ENCODE data around the gene STEAP1B. TPM values are rescaled to one million over a fixed set of nuclear protein-coding genes. Genes with fewer than 3 reads are reported as not detected.

The STEAP1B gene
- total RNA-seq, 1 donor, result 31.8 TPM

DNA sequence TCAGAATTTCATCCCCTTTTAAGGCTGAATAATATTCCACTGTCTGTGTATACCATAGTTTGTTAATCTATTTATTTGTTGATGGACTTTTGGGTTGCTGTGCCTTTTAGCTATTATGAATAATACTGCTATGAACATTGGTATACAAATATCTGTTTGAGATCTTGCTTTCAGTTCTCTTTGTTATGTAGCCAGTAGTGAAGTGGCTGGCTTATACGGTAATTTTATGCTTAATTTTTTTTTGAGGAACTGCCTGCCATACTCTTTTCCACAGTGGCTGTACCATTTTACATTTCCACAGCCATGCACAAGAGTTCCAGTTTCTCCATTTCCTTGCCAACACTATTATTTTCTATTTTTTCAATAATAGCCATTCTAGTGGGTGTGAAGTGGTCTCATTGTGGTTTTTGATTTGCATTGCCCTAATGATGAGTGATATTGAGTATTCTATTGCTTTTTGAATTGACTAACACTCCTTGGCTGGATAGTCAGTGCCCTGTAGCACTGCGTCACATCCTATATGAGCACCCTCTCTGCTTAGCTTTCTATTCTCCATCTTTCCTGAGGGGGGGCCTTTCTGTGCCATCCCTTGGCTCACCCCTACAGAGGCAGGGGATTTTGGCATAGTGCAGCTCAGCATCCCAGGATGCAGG lies 113.7 kb downstream of the STEAP1B start:
- TF ChIP-seq, protein P1, sequence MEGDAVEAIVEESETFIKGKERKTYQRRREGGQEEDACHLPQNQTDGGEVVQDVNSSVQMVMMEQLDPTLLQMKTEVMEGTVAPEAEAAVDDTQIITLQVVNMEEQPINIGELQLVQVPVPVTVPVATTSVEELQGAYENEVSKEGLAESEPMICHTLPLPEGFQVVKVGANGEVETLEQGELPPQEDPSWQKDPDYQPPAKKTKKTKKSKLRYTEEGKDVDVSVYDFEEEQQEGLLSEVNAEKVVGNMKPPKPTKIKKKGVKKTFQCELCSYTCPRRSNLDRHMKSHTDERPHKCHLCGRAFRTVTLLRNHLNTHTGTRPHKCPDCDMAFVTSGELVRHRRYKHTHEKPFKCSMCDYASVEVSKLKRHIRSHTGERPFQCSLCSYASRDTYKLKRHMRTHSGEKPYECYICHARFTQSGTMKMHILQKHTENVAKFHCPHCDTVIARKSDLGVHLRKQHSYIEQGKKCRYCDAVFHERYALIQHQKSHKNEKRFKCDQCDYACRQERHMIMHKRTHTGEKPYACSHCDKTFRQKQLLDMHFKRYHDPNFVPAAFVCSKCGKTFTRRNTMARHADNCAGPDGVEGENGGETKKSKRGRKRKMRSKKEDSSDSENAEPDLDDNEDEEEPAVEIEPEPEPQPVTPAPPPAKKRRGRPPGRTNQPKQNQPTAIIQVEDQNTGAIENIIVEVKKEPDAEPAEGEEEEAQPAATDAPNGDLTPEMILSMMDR (IDR thresholded peaks at IDR 0.05; ENCODE audit: extremely low read depth, low read depth, low read length), result no peak
- DNase-seq (ENCODE audit: insufficient read length, low spot score, missing footprints), result no peak
- Histone ChIP-seq H3K27me3 (ENCODE audit: insufficient read depth, low read length) (no peaks in the 10 kb centered on the region), H3K27ac (ENCODE audit: low read depth, low read length) (no peak overlapping the region), H2AFZ (ENCODE audit: low read length) (no peak overlapping the region), H3K79me2 (ENCODE audit: insufficient read depth, low read length) (no peaks in the 10 kb centered on the region), H3K4me1 (ENCODE audit: insufficient read depth, low read length) (peaks cover 9% of the 10 kb centered on the region), H3K36me3 (ENCODE audit: insufficient read depth, low read length) (no peaks in the 10 kb centered on the region), H3K4me2 (ENCODE audit: insufficient read depth, low read length) (no peak overlapping the region), H3K9me3 (ENCODE audit: low read depth, low read length) (no peaks in the 10 kb centered on the region), H4K20me1 (ENCODE audit: insufficient read depth, low read length) (no peaks in the 10 kb centered on the region), H3K4me3 (ENCODE audit: insufficient read depth, low read length) (no peak overlapping the region)

DNA sequence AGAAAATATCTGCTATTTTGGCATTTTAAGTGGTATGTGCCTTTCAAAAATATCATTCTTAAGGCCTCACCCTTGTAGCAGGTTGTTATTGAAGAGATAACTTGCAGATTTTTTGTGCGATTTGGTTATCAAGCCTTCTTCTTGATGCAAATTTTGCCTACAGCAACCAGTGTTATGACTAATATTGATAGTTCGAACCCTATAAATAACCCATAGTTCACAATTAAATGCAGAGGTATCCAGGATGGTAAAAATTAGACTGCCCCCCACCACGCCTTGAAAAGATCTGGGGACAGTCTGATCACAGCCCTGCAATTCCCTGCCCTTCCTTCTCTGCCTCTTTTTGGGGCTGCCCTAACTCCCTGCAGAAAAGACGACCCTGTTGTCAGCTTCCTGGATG lies 114.7 kb downstream of the STEAP1B start:
- Histone ChIP-seq H3K27me3 (ENCODE audit: insufficient read depth, low read length) (no peaks in the 10 kb centered on the region), H3K36me3 (ENCODE audit: insufficient read depth, low read length) (no peaks in the 10 kb centered on the region), H3K4me2 (ENCODE audit: insufficient read depth, low read length) (no peak overlapping the region), H4K20me1 (ENCODE audit: insufficient read depth, low read length) (no peaks in the 10 kb centered on the region), H3K4me1 (ENCODE audit: insufficient read depth, low read length) (peaks cover 9% of the 10 kb centered on the region), H2AFZ (ENCODE audit: low read length) (no peak overlapping the region), H3K79me2 (ENCODE audit: insufficient read depth, low read length) (no peaks in the 10 kb centered on the region), H3K27ac (ENCODE audit: low read depth, low read length) (no peak overlapping the region), H3K4me3 (ENCODE audit: insufficient read depth, low read length) (no peak overlapping the region), H3K9me3 (ENCODE audit: low read depth, low read length) (no peaks in the 10 kb centered on the region)
- TF ChIP-seq, protein P1 (IDR thresholded peaks at IDR 0.05; ENCODE audit: extremely low read depth, low read depth, low read length), result no peak
- no peak for DNase-seq (ENCODE audit: insufficient read length, low spot score, missing footprints)

DNA sequence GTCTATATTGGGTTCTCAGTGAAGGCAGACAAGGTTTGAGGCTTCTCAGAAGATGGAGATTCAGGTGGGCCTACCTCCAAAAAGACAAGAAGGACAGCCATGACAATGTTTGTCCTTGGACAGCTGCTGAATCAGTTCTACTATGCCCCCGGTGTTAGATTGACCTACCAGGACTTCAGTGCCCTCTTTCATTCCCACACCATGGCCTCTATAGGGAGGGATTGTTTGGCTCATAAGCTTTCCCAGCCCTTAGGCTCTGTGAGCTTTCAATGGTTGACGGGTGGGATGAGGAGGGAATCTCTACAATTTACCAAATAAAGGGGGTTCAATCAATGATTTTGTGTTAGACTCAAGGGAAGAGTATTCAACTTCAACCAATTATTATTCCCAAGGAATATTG lies 119.7 kb downstream of the STEAP1B start:
- no peak for DNase-seq (ENCODE audit: insufficient read length, low spot score, missing footprints)
- H3K9me3 ChIP-seq (ENCODE audit: low read depth, low read length), result no peaks in the 10 kb centered on the region
- no peaks in the 10 kb centered on the region for H3K79me2 ChIP-seq (ENCODE audit: insufficient read depth, low read length)

DNA sequence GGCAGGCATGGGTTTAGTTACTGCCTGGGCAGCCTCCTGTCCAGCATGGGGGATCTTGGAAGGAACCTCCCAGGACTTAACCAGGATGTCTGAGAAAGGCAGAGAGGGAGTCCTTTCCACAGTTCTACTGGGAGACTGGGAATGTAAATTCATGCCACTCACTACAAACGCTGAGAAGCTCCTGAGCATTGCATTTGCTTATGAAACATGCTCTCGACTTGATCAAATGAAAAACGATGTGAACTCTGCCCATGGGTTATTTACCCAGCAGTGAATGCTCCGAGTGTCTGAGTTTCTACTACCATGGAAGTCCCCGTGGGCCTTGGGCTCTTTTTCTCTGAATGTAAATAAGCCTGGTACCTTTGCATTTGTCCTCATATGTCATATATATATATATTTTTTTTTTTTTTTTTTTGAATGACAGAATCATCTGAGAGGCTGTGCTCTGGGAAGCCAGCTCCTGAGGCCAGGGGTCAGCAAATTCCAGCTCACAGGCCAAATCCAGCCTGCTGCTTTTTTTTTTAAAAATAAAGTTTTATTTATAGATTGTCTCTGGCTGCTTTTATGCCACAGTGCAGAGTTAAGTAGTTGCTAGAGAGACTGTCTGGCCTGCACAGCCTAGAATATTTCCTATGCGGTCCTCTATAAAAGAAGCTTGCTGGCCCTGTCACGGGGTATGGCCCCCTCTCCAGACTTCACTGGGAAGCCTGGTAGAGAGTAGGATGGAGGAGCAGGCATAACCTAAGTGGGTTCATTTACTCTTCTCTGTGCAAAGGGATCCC lies 121.6 kb downstream of the STEAP1B start:
- no peaks in the 10 kb centered on the region for H3K79me2 ChIP-seq (ENCODE audit: insufficient read depth, low read length)
- no peaks in the 10 kb centered on the region for H3K9me3 ChIP-seq (ENCODE audit: low read depth, low read length)
- no peak overlapping the region for H3K4me3 ChIP-seq (ENCODE audit: insufficient read depth, low read length)
- H3K36me3 ChIP-seq (ENCODE audit: insufficient read depth, low read length), result no peaks in the 10 kb centered on the region
- H2AFZ ChIP-seq (ENCODE audit: low read length), result no peak overlapping the region
- DNase-seq (ENCODE audit: insufficient read length, low spot score, missing footprints), result no peak
- H3K4me1 ChIP-seq (ENCODE audit: insufficient read depth, low read length), result no peaks in the 10 kb centered on the region
- TF ChIP-seq, protein P1 (IDR thresholded peaks at IDR 0.05; ENCODE audit: extremely low read depth, low read depth, low read length), result no peak
- no peaks in the 10 kb centered on the region for H3K27me3 ChIP-seq (ENCODE audit: insufficient read depth, low read length)
- H4K20me1 ChIP-seq (ENCODE audit: insufficient read depth, low read length), result no peaks in the 10 kb centered on the region
- H3K4me2 ChIP-seq (ENCODE audit: insufficient read depth, low read length), result no peak overlapping the region
- no peak overlapping the region for H3K27ac ChIP-seq (ENCODE audit: low read depth, low read length)

More for the DNA sequence above, 119.7 kb downstream of the STEAP1B start:
- H4K20me1 ChIP-seq (ENCODE audit: insufficient read depth, low read length), result no peaks in the 10 kb centered on the region
- H3K27me3 ChIP-seq (ENCODE audit: insufficient read depth, low read length), result no peaks in the 10 kb centered on the region
- H2AFZ ChIP-seq (ENCODE audit: low read length), result no peak overlapping the region
- TF ChIP-seq, protein P1 (IDR thresholded peaks at IDR 0.05; ENCODE audit: extremely low read depth, low read depth, low read length), result no peak
- H3K27ac ChIP-seq (ENCODE audit: low read depth, low read length), result no peak overlapping the region
- no peak overlapping the region for H3K4me2 ChIP-seq (ENCODE audit: insufficient read depth, low read length)
- H3K4me1 ChIP-seq (ENCODE audit: insufficient read depth, low read length), result no peaks in the 10 kb centered on the region
- H3K36me3 ChIP-seq (ENCODE audit: insufficient read depth, low read length), result no peaks in the 10 kb centered on the region
- no peak overlapping the region for H3K4me3 ChIP-seq (ENCODE audit: insufficient read depth, low read length)
